Measurements from ENCODE around the gene TMEM92. TPM values are rescaled to one million over a fixed set of nuclear protein-coding genes. Genes with fewer than 3 reads are reported as not detected.

The TMEM92 gene
- total and polyA plus RNA-seq, 4 donors = 0.05 to 17.9 (median 4.0) TPM

DNA sequence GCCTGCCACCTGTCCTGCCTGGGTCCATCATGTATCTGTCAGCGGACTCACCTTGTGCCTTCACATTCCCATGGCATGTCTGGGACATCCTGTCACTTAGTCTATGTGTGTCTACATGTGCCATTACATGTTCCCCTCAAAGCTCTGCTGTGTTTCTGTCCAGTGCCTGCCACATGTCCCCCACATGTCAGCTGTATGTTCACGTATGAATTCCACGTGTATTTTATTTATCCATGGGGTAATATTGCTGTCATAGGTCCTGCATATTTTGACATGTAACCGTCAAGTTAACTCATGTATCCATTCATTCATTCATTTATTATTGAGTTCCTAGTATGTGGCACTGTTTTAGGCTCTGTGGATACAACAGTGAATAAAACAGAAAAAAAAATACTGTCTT is 20.8 kb downstream of the TMEM92 start:
- Histone ChIP-seq H3K9ac (ENCODE audit: low read depth in 1 of 2, low read length in 2 of 2) (no peak overlapping the region), H3K4me1 (ENCODE audit: control insufficient read depth in 4 of 4, insufficient read depth in 4 of 4, low read length in 3 of 4) (peaks cover 0 to 2% (median 0%) of the 10 kb centered on the region in 4 donors), H3K27me3 (ENCODE audit: control insufficient read depth in 4 of 4, insufficient read depth in 4 of 4, low read length in 3 of 4) (no peaks in the 10 kb centered on the region), H3K4me3 (ENCODE audit: low read depth in 1 of 3, low read length in 3 of 3) (no peak overlapping the region), H3K36me3 (ENCODE audit: control insufficient read depth in 4 of 4, insufficient read depth in 3 of 4, low read depth in 1 of 4, low read length in 3 of 4) (no peaks in the 10 kb centered on the region), H3K9me3 (ENCODE audit: control insufficient read depth in 4 of 4, low read length in 3 of 4) (no peaks in the 10 kb centered on the region), H3K27ac (ENCODE audit: low read depth in 1 of 2, low read length in 2 of 2) (no peak overlapping the region)
- no peak for DNase-seq (ENCODE audit: low spot score)
- 78% methylated on average over 4 of the region's 4 CpGs for whole genome bisulfite sequencing
- no peak for TF ChIP-seq TAF1 (conservative IDR thresholded peaks at IDR 0.05)
- TF ChIP-seq, protein P1, sequence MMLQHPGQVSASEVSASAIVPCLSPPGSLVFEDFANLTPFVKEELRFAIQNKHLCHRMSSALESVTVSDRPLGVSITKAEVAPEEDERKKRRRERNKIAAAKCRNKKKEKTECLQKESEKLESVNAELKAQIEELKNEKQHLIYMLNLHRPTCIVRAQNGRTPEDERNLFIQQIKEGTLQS (IDR thresholded peaks at IDR 0.05) = no peak
- TF ChIP-seq EGR1 (IDR thresholded peaks at IDR 0.05; ENCODE audit: low read depth in 2 of 2) = no peak
- TF ChIP-seq, protein P2, sequence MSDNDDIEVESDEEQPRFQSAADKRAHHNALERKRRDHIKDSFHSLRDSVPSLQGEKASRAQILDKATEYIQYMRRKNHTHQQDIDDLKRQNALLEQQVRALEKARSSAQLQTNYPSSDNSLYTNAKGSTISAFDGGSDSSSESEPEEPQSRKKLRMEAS (IDR thresholded peaks at IDR 0.05) = no peak
- TF ChIP-seq, protein P3, sequence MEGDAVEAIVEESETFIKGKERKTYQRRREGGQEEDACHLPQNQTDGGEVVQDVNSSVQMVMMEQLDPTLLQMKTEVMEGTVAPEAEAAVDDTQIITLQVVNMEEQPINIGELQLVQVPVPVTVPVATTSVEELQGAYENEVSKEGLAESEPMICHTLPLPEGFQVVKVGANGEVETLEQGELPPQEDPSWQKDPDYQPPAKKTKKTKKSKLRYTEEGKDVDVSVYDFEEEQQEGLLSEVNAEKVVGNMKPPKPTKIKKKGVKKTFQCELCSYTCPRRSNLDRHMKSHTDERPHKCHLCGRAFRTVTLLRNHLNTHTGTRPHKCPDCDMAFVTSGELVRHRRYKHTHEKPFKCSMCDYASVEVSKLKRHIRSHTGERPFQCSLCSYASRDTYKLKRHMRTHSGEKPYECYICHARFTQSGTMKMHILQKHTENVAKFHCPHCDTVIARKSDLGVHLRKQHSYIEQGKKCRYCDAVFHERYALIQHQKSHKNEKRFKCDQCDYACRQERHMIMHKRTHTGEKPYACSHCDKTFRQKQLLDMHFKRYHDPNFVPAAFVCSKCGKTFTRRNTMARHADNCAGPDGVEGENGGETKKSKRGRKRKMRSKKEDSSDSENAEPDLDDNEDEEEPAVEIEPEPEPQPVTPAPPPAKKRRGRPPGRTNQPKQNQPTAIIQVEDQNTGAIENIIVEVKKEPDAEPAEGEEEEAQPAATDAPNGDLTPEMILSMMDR (IDR thresholded peaks at IDR 0.05; ENCODE audit: low read depth, low read length, missing input control) = no peak
- no peak for TF ChIP-seq RXRA (IDR thresholded peaks at IDR 0.05)
- TF ChIP-seq HNF4G (IDR thresholded peaks at IDR 0.05) = no peak
- TF ChIP-seq SP1 (IDR thresholded peaks at IDR 0.05) = no peak
- TF ChIP-seq FOXA1 (IDR thresholded peaks at IDR 0.05) = no peak
- TF ChIP-seq JUND (IDR thresholded peaks at IDR 0.05) = no peak
- TF ChIP-seq HNF4A (conservative IDR thresholded peaks at IDR 0.05) = no peak
- TF ChIP-seq GABPA (IDR thresholded peaks at IDR 0.05 in 1 of 2, conservative IDR thresholded peaks at IDR 0.05 in 1 of 2) = no peak
- TF ChIP-seq, protein P4, sequence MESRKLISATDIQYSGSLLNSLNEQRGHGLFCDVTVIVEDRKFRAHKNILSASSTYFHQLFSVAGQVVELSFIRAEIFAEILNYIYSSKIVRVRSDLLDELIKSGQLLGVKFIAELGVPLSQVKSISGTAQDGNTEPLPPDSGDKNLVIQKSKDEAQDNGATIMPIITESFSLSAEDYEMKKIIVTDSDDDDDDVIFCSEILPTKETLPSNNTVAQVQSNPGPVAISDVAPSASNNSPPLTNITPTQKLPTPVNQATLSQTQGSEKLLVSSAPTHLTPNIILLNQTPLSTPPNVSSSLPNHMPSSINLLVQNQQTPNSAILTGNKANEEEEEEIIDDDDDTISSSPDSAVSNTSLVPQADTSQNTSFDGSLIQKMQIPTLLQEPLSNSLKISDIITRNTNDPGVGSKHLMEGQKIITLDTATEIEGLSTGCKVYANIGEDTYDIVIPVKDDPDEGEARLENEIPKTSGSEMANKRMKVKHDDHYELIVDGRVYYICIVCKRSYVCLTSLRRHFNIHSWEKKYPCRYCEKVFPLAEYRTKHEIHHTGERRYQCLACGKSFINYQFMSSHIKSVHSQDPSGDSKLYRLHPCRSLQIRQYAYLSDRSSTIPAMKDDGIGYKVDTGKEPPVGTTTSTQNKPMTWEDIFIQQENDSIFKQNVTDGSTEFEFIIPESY (IDR thresholded peaks at IDR 0.05) = no peak
- TF ChIP-seq FOXA2 (IDR thresholded peaks at IDR 0.05) = no peak
- no peak for TF ChIP-seq NR2F2 (IDR thresholded peaks at IDR 0.05)
- TF ChIP-seq YY1 (IDR thresholded peaks at IDR 0.05) = no peak
- TF ChIP-seq RAD21 (IDR thresholded peaks at IDR 0.05) = no peak

- WGBS = 20% methylated on average over 7 of the region's 7 CpGs
- H3K27ac ChIP-seq (ENCODE audit: low read depth in 1 of 2, low read length in 2 of 2) = no peak overlapping the region
Measured at GRCh38 chr17:50297407-50297865, 23.2 kb downstream of the TMEM92 start.

More at GRCh38 chr17:50297407-50297865, 23.2 kb downstream of the TMEM92 start:
- TF ChIP-seq HNF4A (conservative IDR thresholded peaks at IDR 0.05) (no peak), TAF1 (conservative IDR thresholded peaks at IDR 0.05) (no peak), RAD21 (IDR thresholded peaks at IDR 0.05) (peak; percentile 96 to 97), YY1 (IDR thresholded peaks at IDR 0.05) (no peak), GABPA (IDR thresholded peaks at IDR 0.05 in 1 of 2, conservative IDR thresholded peaks at IDR 0.05 in 1 of 2) (no peak), JUND (IDR thresholded peaks at IDR 0.05) (no peak), SP1 (IDR thresholded peaks at IDR 0.05) (no peak), REST (IDR thresholded peaks at IDR 0.05) (no peak)
- TF ChIP-seq, protein P3 (IDR thresholded peaks at IDR 0.05; ENCODE audit: low read depth, low read length, missing input control) = peak; percentile 94
- TF ChIP-seq, protein P1 (IDR thresholded peaks at IDR 0.05) = no peak
- TF ChIP-seq, protein P2 (IDR thresholded peaks at IDR 0.05) = no peak
- peak; percentile 80 for DNase-seq (ENCODE audit: low spot score)
- Histone ChIP-seq H3K4me1 (ENCODE audit: control insufficient read depth in 4 of 4, insufficient read depth in 4 of 4, low read length in 3 of 4) (peaks cover 0 to 2% (median 0%) of the 10 kb centered on the region in 4 donors), H3K4me3 (ENCODE audit: low read depth in 1 of 3, low read length in 3 of 3) (no peak overlapping the region), H3K9ac (ENCODE audit: low read depth in 1 of 2, low read length in 2 of 2) (no peak overlapping the region), H3K27me3 (ENCODE audit: control insufficient read depth in 4 of 4, insufficient read depth in 4 of 4, low read length in 3 of 4) (no peaks in the 10 kb centered on the region), H3K36me3 (ENCODE audit: control insufficient read depth in 4 of 4, insufficient read depth in 3 of 4, low read depth in 1 of 4, low read length in 3 of 4) (no peaks in the 10 kb centered on the region), H3K9me3 (ENCODE audit: control insufficient read depth in 4 of 4, low read length in 3 of 4) (no peaks in the 10 kb centered on the region)

All from liver (tissue), 9 donors.